ENCODE results near the gene NKX2-8.

The NKX2-8 gene

DNA sequence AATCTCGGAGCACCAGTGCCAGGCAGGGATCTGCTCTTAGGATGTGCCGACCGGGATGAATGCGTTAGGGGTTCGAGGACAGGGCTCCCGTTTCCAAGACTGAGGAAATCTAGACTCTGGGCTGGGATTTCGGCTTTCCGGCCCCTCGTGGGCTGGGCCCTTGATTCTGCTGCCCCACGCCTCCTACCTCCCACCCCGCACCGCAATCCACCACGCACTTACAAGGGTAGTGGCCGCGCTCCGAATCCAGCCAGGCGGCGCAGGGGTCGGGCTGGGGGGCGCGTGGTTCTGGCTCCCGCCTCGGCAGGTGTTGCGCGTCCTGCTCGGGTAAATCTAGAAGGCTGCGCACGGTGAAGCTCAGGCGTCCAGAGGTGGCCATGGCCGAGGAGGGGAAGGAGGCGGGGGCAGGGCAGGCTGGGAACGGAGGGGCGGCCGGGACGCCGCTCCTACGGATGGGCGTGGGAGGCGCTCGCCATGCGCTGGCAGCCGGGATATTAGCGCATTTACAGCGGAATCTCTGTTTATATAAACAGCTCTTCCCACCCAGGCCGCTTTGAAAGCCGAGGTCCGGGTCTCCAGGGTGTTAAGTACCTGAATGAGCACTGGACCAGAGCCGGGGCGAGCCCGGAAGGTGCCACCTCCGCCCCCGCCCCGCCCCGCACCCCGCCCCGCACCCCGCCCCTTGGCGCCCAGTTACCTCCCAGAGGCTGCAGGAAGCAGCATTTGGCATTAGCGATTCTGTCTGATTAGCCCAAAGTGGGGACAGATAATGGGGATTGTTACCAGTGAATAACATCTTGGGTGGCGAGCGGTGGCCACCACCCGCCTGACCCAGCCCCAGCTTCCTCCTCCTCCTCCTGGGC is at the start of gene NKX2-8:
TSS of gene NKX2-8 (minus strand) at position 604 of the 863 bp plus-strand sequence. CDS start at position 379, 225 bp downstream.
- no peak for DNase-seq

DNA sequence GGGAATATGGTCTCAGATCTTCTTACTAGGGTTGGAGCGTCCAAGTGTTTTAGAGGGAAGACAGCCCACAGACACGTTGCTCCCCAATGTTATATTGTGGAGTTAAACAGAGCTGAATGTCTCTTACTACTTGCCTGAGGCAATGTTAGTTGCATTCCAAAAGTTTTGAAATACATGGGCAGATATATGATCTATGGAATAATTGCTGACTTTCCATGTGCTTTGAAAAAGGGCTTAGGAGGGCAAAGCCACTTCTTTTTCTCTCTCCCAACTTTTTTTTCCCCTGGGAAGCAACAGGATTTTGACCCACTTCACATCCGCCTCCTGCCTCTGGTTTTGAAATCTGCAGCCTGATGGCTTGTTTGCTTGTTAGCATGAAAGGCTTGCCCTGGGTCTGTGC is 45.6 kb upstream of the NKX2-8 start:
- DNase-seq, result no peak

GRCh38 chr14:36626151-36626550 is 43.7 kb upstream of the NKX2-8 start:
- DNase-seq, result no peak

DNA sequence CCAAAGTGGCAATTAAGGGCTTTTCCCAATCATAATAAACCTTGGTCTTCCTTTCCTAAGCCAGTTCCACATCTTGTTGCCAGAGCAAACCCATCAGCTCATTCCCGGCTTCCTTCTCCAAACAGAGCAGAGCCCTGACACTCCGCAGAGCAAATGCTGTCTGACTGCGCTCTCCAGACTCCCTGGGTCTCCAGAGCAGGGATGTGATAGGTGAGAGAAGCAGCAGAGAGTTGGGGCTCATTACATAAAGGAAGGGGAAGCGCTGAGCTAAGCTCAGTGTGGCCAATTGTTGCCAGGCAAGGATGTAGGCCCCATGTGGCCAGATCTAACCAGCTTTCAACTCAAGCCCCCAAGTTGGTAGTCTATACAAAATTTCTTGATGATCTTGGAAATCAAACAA is 43.0 kb upstream of the NKX2-8 start:
- DNase-seq, result no peak

DNA sequence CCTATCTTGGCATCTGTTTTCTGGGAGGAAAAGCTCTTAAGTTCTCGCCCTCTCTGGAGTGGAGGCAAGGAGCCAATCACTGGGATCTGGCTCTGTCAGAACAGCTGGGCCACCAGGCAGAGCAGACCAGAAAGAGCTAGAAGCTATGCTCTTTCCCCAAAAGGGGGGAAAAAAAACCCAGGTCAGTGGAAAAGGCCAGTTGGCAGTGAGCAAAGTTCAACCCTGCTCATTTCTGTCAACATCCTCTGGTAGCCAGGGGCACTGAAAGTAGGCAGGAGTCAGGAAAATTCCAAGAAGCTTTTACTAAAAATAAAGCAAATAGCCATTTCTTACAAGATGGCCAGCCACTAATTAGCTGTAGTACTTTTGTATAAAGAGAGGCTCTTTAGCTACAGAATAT is 42.6 kb upstream of the NKX2-8 start:
- DNase-seq, result no peak

DNA sequence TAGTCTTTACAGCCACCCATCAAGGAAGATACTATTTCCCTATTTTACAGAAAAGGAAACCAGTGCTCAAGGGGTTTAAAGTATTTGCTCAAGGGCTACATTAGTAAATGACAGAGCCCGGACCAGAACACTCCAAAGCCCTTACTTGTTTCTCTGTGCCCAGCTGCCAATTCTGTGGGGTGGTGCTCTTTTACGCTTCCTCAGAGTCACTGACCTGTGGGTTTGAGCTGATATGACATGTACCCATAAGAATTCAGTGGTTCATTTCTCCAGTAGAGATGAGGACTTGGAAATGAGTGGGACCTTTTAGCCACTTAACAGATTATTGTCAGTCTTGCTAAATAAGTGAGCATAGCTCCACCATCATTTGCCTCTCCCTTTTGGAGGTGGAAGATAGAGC is 37.4 kb upstream of the NKX2-8 start:
- DNase-seq, result no peak

GRCh38 chr14:36619131-36619530 is 36.7 kb upstream of the NKX2-8 start:
- DNase-seq, result no peak

DNA sequence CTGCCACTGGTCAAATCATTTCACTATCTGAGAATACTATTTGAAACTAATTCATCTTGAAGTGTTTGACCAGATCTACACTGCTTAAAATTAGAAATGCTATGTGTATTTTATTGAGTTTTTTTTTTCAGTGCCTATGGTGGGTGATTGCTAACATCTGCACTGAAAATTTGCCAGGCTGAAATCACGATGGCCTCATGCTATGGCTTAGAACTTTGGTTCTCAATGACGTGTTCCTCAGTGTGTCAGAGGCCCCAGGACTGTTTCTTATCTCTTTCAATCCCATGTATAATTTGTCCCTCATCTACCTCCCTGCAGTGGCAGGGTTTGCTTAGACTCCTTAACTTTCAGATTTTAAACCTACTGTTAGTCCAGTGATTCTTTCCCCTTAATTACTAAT is 36.2 kb upstream of the NKX2-8 start:
- no peak for DNase-seq

GRCh38 chr14:36617824-36618223 is 35.4 kb upstream of the NKX2-8 start:
- no peak for DNase-seq

GRCh38 chr14:36605506-36605857 is 23.1 kb upstream of the NKX2-8 start:
- no peak for DNase-seq

DNA sequence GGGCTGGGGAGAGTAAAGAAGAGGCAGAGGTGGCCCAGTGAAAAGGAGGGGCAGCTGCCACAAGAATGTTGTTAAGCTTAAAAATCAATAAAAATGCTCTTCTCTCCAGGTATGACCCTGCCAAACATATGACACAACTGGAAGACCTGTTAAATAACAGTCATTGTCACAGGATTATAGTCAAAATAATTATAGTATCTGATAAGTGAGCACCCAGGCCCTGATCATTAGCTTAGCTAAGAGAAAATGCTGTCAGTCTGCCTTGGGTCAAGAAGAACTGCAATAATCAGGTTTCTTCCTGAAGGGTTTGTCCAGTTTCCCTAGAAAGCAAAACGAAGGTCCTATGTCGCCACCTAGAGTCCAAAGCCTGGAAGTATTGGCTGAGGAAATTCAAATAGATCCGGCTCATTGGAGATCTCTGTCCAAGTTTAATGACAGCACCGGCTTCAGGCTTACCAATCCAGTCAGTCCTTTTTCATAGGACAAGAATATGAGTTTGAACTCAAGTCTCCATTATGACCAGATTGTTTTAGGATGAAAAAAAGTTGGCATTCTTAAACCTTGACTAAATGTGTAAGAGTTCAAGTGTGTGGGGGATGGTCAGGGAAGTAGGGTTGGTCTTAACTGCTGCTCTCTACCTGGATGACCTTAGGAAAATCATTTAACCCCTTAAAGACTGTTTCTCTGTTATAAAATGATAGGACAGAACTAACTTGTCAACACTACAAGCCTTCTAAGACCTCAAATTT is 22.5 kb upstream of the NKX2-8 start:
- DNase-seq, result peak in 1 of 2 donors; percentile 37

DNA sequence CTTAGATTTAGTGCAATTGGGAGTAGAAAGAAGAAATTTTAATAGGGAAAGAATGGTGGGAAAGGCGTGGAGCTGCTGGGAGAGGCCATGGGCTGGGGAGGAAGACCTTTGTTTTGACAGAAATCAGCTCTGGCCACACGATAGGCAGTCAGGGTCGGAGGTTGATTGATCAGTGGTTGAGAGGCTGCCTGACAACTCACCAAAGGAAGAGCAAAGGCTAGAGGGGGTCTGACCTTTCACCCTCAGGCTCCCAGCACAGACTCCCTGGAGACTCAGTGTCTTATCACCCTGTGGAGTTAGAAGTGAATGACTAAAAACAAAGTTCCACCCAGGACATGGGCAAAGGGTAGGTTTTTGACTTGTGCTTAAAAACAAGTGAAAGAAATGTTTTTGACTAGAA is 18.0 kb upstream of the NKX2-8 start:
- DNase-seq, result no peak

- no peak for DNase-seq
These were observed 9.1 kb upstream of the NKX2-8 start for GRCh38 chr14:36591482-36591881.

GRCh38 chr14:36588788-36589187 is 6.4 kb upstream of the NKX2-8 start:
- no peak for DNase-seq

DNA sequence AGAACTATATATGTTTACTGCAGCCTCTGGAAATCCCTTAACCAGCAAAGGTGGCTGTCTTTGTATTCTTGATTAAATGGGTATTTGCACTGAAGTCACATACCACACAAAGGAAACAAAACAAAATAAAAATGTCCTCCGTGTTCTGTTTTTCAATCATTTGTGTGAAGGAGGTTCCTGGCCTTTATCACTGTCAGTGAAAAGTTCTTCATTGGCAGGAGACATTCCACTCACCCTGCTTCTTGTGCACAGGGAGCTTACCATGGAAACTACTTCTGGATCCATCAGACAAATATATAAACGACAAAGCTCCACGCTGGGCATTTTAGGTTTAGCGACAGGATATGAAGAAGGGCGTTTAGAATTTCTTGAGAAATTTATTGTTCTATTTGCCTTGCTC is 5.7 kb upstream of the NKX2-8 start:
- DNase-seq, result no peak

DNA sequence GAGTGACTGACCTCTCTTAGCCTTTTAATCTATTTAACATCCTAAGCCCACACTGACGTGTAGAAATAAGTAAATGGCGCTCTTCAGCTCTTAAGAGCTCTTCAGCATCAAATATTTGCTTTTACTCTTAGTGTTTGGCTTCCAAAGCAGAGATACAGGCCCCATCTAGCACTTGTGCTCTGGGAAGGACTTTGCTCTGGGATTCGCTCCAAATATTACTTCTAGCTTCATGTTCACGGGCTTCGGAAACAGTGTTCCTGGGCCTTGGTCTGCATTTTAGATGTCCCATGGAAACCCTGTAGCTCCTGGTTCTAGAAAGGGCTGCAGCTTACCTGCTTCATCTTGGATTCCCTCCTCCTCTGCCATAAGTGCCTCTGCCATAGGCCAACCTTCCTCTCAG is 2.7 kb upstream of the NKX2-8 start:
- DNase-seq, result no peak

- DNase-seq, result no peak
These were observed 1.7 kb upstream of the NKX2-8 start for GRCh38 chr14:36583893-36584811.

DNA sequence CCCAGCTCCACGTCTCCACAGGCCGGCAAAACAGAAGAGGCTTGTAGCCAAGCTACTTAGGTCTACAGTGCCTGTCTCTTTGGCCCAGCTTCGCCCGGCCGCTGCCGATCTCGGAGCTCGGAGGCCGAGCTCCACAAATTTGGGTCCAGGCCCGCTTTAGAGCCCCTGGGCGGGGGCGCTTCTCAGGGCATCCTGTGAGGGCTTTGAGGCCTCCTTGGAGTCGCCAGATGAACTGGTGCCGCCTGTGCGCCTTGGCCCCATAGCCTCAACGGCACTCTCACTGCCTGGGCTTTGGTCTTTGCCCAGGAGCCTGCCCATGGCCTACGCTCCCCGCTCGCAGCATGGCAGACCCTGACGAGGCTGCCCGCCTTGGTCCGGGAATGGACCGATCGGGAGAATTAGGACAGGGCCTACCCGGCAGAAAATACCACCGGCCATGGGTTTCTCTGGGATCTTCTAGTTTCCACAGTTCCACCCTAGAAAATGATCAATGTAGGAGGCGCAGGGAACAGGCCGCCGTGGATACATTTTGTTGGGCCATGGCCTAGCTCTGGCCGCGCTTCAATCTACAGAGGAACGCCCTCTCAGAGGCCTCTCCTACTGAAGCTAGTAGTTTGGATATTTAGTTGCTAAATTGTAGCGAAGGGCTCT is 953 bp upstream of the NKX2-8 start:
- DNase-seq, result no peak

DNA sequence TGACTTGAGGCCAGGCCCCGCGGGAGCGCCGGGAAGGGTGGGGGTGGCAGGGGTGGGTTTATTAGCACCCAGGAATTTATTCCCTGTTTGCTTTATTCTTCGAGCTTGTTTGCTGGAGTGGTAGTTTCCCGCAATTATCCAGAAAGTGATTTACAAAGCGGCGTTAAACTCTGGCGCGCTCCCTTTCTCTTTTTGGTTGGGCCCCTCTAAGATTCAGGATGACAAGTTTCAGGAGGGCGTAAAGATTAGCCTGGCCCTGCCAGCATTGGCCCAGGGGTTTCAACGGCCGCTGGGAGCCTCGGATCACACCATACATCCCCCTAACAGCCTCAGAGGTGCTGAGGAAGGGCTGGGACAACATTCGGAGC is 444 bp upstream of the NKX2-8 start:
- no peak for DNase-seq

DNA sequence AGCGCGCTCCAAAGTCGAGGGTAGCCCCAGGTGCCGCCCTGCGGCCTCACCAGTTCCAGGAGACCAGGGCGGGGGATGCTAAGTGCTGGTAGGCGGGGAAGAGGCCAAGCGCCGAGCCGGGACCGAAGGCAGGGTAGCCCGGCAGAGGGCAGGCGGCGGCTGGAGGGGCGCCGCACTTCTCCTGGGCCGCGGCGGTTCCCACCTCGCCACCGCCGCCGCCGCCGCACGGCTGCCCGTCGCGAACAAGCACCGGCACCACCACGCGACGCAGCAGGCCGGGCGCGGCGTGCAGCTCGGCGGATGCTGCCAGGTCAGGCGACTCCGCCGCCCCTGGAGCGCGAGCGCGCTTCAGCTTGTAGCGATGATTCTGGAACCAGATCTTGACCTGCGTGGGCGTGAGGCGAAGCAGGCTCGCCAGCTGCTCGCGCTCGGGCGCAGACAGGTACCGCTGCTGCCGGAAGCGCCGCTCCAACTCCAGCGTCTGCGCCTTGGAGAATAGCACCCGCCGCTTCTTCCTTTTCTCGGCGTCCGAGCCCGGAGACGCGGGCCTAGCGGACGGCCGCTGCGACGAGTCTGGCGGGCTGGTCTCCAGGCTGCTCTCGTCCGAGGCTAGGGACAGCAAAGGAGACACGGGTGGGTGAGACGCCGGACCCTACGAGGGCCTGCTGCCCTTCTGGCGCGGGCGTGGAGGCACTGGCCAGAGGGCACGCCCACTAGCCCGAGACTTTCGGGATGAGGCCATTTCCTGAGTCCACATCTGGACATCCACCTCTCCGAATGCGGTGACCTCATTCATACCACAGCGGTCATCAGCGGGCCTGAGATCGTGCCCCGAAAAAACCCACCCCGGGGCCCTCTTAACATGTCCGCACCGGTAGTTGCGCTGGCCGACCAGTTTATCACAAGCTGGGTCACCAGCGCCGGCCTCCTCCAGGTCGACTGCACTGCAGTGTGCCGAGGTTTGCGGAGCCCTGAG is 1.3 kb downstream of the NKX2-8 start:
- DNase-seq, result no peak

- DNase-seq, result no peak
These were observed 2.1 kb downstream of the NKX2-8 start for GRCh38 chr14:36580141-36580855.

All from CD4-positive, alpha-beta T cell treated with Interleukin-4 for 1 hour (primary cell).